GM19025 (cell line): ENCODE measurements around the gene ACSS1.

Experiments used
- ATAC-seq: cut with Tn5 transposase; IDR thresholded peaks from one replicate; pipeline ENCODE4 v1.9.1; 2021; ENCODE audit warnings: mild to moderate bottlenecking, low read depth, moderate library complexity; ENCODE audit not compliant: unreplicated experiment

ACSS1 gene

GRCh38 chr20:25048519-25048952 is 9.4 kb downstream of the ACSS1 start:
- no peak for ATAC-seq

- no peak for ATAC-seq
These were observed 10.2 kb downstream of the ACSS1 start for GRCh38 chr20:25047766-25048165.

GRCh38 chr20:25046736-25047666 is 10.9 kb downstream of the ACSS1 start:
- ATAC-seq = no peak

GRCh38 chr20:25046181-25046641 is 11.7 kb downstream of the ACSS1 start:
- ATAC-seq = no peak

- ATAC-seq = no peak
These were observed 12.6 kb downstream of the ACSS1 start for GRCh38 chr20:25045343-25045712.

- ATAC-seq = no peak
These were observed 13.1 kb downstream of the ACSS1 start for GRCh38 chr20:25044660-25045342.

- ATAC-seq = no peak
These were observed 13.7 kb downstream of the ACSS1 start for GRCh38 chr20:25044261-25044560.

- no peak for ATAC-seq
These were observed 14.3 kb downstream of the ACSS1 start for GRCh38 chr20:25043499-25044260.

GRCh38 chr20:25042531-25043498 is 15.1 kb downstream of the ACSS1 start:
- peak; percentile 91 for ATAC-seq

- ATAC-seq = no peak
These were observed 16.0 kb downstream of the ACSS1 start for GRCh38 chr20:25041813-25042530.

GRCh38 chr20:25040438-25040831 is 17.5 kb downstream of the ACSS1 start:
- ATAC-seq = no peak

GRCh38 chr20:25039697-25040437 is 18.1 kb downstream of the ACSS1 start:
- ATAC-seq = no peak

GRCh38 chr20:25038591-25039015 is 19.3 kb downstream of the ACSS1 start:
- ATAC-seq = no peak

- no peak for ATAC-seq
These were observed 19.9 kb downstream of the ACSS1 start for GRCh38 chr20:25038103-25038410.

GRCh38 chr20:25037288-25038102 is 20.4 kb downstream of the ACSS1 start:
- ATAC-seq = no peak

- no peak for ATAC-seq
These were observed 21.5 kb downstream of the ACSS1 start for GRCh38 chr20:25036331-25036936.

GRCh38 chr20:25035921-25036320 is 22.0 kb downstream of the ACSS1 start:
- peak; percentile 40 for ATAC-seq

GRCh38 chr20:25033924-25034300 is 24.0 kb downstream of the ACSS1 start:
- ATAC-seq = no peak
